ENCODE data around the gene KLF7.
A peak's percentile ranks its signal among the peaks of the same experiment; 100 is the strongest.

KLF7 gene

GRCh38 chr2:207092818-207093217 lies 72.9 kb downstream of the KLF7 start:
- DNase-seq (ENCODE audit: low read depth in 2 of 2), result no peak

GRCh38 chr2:207091928-207092327 lies 73.8 kb downstream of the KLF7 start:
- no peak for DNase-seq (ENCODE audit: low read depth in 2 of 2)

- no peak for DNase-seq (ENCODE audit: low read depth in 2 of 2)
These were observed 74.6 kb downstream of the KLF7 start for GRCh38 chr2:207091176-207091575.

- DNase-seq (ENCODE audit: low read depth in 2 of 2), result no peak
These were observed 75.4 kb downstream of the KLF7 start for GRCh38 chr2:207090389-207090788.

GRCh38 chr2:207088839-207089238 lies 76.9 kb downstream of the KLF7 start:
- DNase-seq (ENCODE audit: low read depth in 2 of 2), result no peak

GRCh38 chr2:207088276-207088675 lies 77.5 kb downstream of the KLF7 start:
- no peak for DNase-seq (ENCODE audit: low read depth in 2 of 2)

- no peak for DNase-seq (ENCODE audit: low read depth in 2 of 2)
These were observed 78.5 kb downstream of the KLF7 start for GRCh38 chr2:207087046-207087902.

GRCh38 chr2:207086136-207086535 lies 79.6 kb downstream of the KLF7 start:
- DNase-seq (ENCODE audit: low read depth in 2 of 2), result no peak

GRCh38 chr2:207085110-207085509 lies 80.6 kb downstream of the KLF7 start:
- DNase-seq (ENCODE audit: low read depth in 2 of 2), result no peak

GRCh38 chr2:207083361-207084110 lies 82.2 kb downstream of the KLF7 start:
- DNase-seq (ENCODE audit: low read depth in 2 of 2), result peak in 1 of 2 experiments; percentile 10

- DNase-seq (ENCODE audit: low read depth in 2 of 2), result no peak
These were observed 83.1 kb downstream of the KLF7 start for GRCh38 chr2:207082619-207083018.

- DNase-seq (ENCODE audit: low read depth in 2 of 2), result no peak
These were observed 87.5 kb downstream of the KLF7 start for GRCh38 chr2:207078186-207078798.

GRCh38 chr2:207077266-207077665 lies 88.5 kb downstream of the KLF7 start:
- DNase-seq (ENCODE audit: low read depth in 2 of 2), result no peak

- no peak for DNase-seq (ENCODE audit: low read depth in 2 of 2)
These were observed 90.3 kb downstream of the KLF7 start for GRCh38 chr2:207075456-207075855.

GRCh38 chr2:207073801-207074678 lies 91.7 kb downstream of the KLF7 start:
- no peak for DNase-seq (ENCODE audit: low read depth in 2 of 2)

GRCh38 chr2:207073412-207073800 lies 92.3 kb downstream of the KLF7 start:
- DNase-seq (ENCODE audit: low read depth in 2 of 2), result no peak

- no peak for DNase-seq (ENCODE audit: low read depth in 2 of 2)
These were observed 93.2 kb downstream of the KLF7 start for GRCh38 chr2:207072571-207072970.

- DNase-seq (ENCODE audit: low read depth in 2 of 2), result no peak
These were observed 93.9 kb downstream of the KLF7 start for GRCh38 chr2:207071820-207072219.

- DNase-seq (ENCODE audit: low read depth in 2 of 2), result no peak
These were observed 98.3 kb downstream of the KLF7 start for GRCh38 chr2:207067473-207067872.

GRCh38 chr2:207066791-207067460 lies 98.8 kb downstream of the KLF7 start:
- no peak for DNase-seq (ENCODE audit: low read depth in 2 of 2)

- DNase-seq (ENCODE audit: low read depth in 2 of 2), result no peak
These were observed 99.6 kb downstream of the KLF7 start for GRCh38 chr2:207066166-207066565.
